Measurements from ENCODE around the gene OPN3.

Gene OPN3

DNA sequence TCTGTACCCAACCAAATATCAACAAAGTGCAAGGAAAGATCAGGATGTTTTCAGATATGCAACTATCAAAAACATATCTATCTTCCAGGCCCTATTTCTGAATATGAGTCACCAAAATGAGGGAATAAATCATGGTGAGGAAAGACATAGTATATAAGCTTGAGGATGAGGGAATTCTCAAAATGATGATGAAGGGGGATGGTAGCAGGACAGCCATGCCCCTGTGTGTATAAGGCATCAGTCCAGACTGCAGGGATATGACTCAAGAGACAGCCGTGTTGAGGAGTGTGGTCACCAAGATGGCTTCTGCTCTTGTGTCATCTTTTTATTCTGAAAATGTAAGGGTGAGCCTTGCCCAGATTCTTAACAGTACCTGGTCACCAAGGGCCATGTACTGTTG, 7.5 kb upstream of the OPN3 start:
- TF ChIP-seq CTCF (IDR thresholded peaks at IDR 0.05; ENCODE audit: insufficient read depth, low read depth, low read length, missing control alignments), result no peak
- DNase-seq (ENCODE audit: low read depth), result no peak
- no peak overlapping the region for H3K4me3 ChIP-seq (ENCODE audit: low read depth, low read length)

DNA sequence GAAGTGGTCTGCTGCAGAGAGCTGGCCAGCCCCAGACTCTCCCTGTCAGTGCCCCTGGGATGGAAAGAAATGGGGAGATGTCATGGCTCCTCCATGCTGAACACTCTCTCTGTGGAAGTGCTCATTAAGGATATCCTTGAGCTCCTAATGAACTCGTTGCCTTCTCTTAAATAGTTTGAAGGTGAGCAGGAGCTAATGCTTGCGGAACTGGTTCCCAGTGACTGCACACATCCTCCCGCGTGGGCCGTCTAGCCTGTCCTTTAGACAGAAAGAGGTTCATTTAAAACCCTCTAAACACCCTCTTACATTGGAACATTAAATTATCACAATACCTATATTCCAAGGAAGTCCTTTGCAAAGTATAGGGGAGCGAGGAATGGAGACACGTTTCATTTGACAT, 6.0 kb upstream of the OPN3 start:
- TF ChIP-seq CTCF (IDR thresholded peaks at IDR 0.05; ENCODE audit: insufficient read depth, low read depth, low read length, missing control alignments), result no peak
- H3K4me3 ChIP-seq (ENCODE audit: low read depth, low read length), result no peak overlapping the region
- DNase-seq (ENCODE audit: low read depth), result no peak

DNA sequence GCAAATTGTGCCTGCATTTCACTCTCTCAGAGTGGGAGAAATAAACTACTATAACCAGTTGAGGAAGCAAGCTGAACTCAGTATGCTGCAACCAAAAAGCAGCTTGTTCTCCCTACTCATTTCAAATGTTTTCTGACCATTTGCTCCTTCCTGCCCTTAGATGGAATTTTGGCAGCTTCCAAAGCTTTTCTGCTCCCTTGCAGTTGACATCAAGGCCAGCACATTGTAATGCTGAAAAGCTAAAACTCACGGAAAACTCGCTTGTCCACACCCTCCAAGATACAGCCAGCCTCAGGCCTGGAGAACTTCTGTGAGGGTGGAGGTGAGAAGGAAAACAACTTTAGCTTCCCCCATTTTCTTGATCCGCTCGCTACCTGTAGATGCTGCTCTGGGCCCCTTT, 5.0 kb upstream of the OPN3 start:
- no peak for TF ChIP-seq CTCF (IDR thresholded peaks at IDR 0.05; ENCODE audit: insufficient read depth, low read depth, low read length, missing control alignments)
- H3K4me3 ChIP-seq (ENCODE audit: low read depth, low read length), result no peak overlapping the region
- DNase-seq (ENCODE audit: low read depth), result no peak

GRCh38 chr1:241644259-241644658, 4.1 kb upstream of the OPN3 start:
- TF ChIP-seq CTCF (IDR thresholded peaks at IDR 0.05; ENCODE audit: insufficient read depth, low read depth, low read length, missing control alignments), result no peak
- no peak overlapping the region for H3K4me3 ChIP-seq (ENCODE audit: low read depth, low read length)
- DNase-seq (ENCODE audit: low read depth), result no peak

DNA sequence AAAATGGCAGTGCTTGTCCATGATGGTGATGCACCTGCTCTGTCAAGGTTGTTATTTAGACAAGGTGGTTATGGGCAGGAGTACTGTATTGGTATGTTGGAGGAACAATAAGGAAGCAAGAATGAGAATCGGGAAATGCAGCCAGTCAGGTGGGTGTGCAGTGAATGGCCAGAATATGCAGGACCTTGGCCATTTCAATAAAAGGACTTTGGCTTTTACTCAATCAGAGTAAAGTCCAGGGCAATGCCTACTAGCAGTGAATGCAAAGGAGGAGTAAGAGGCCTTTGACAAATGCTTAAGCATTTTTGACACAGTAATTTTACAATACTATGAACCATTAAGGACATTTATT, 2.4 kb upstream of the OPN3 start:
- no peak for TF ChIP-seq CTCF (IDR thresholded peaks at IDR 0.05; ENCODE audit: insufficient read depth, low read depth, low read length, missing control alignments)
- no peak overlapping the region for H3K4me3 ChIP-seq (ENCODE audit: low read depth, low read length)
- no peak for DNase-seq (ENCODE audit: low read depth)

GRCh38 chr1:241641773-241642592, 1.8 kb upstream of the OPN3 start:
- H3K4me3 ChIP-seq (ENCODE audit: low read depth, low read length), result no peak overlapping the region
- DNase-seq (ENCODE audit: low read depth), result no peak
- no peak for TF ChIP-seq CTCF (IDR thresholded peaks at IDR 0.05; ENCODE audit: insufficient read depth, low read depth, low read length, missing control alignments)

All from GM12865 (cell line).